GM18873 (cell line): ENCODE measurements around the gene ELAC1.

Experiments used
- ATAC-seq: cut with Tn5 transposase; IDR thresholded peaks from one replicate; pipeline ENCODE4 v1.9.1; 2021; ENCODE audit warnings: mild to moderate bottlenecking, moderate library complexity, moderate number of reproducible peaks; ENCODE audit not compliant: unreplicated experiment, low FRiP score

ELAC1 gene

DNA sequence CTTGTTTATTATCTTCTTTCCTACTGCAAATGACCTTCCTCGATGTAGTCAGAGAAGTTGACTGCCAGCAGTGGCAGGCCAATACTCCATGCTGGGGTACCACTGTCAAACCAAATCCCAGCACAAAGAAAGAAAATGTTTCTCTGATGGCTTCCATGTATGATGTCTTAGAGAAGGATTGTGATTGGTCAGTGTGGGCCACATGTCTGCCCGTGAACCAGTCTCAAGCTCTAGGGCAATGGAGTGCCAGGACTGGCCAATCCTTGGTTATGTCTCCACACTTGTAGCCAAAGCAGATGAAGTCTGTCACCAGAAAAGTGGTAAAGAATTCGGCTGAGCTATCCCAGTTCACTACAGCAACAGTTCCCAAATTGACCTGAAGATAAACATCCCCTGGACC is 44.6 kb downstream of the ELAC1 start:
- ATAC-seq, result no peak

DNA sequence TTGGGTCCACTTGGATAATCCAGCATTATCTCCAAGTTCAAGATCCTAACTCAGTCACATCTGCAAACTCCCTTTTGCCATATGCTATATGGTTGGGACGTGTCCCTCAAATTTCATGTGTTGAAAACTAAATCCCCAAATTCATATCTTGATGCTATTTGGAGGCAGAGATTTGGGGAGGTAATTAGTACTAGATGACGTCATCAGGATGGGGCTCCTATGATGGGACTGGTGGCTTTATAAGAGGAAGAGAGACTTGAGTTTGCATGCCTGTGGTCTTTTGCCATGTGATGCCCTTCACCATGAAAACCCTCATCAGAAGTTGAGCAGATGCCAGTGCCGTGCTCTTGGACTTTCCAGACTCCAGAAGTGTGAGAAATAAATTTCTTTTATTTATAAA is 45.4 kb downstream of the ELAC1 start:
- ATAC-seq, result no peak

DNA sequence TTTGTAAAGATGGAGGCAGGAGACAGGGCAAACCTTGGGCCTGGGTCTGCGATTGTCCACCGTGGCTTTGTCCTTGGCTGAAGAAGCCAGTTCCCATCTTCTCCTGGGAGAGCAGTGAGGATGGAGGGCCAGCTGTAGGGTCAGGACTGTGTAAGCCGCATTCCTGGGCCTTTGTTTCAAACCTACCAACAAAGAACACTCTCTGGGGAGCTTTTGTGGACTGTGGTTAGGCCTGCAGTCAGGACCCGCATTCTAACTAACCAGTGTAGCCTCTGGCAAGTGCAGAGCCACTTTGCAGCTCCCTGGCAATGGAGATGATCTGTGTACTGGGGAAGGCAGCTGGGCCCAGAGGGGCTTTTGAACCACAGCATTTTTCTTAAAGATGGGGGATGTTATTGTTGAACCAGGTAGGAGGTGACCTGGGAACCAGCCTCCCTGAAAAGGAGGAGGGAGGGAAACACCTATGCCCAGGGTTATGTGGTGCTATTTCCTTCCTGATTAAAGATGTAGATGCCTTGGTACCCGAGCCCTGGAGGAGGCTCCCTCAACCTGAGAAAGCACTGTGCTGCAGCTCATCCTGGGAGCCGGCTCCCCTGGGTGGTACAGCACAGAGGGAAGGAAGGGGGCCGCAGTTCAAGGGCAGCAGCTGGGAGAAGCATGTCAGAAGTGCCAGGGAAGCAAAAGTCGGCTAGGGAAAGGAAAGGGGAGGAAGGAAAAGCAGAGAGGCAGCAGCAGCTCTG is 49.5 kb downstream of the ELAC1 start:
- no peak for ATAC-seq

DNA sequence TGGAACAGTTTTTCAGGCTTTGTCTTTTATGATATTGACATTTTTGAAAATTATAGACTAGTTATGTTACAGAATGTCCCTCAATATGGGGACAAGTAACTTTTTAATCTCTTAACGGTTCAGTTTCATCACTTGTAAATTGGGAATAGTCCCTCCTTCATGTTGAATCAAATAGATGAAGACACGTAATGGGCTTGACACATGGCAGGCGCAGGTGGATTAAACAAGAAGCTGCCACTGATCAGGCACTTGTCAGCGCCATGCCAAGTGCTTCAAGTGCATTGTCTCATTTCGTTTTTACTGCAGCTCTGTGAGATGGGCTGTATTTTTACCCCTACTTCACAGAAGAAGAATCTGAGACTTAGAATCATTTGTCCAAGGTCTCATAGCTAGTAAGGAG is 52.7 kb downstream of the ELAC1 start:
- ATAC-seq, result no peak

DNA sequence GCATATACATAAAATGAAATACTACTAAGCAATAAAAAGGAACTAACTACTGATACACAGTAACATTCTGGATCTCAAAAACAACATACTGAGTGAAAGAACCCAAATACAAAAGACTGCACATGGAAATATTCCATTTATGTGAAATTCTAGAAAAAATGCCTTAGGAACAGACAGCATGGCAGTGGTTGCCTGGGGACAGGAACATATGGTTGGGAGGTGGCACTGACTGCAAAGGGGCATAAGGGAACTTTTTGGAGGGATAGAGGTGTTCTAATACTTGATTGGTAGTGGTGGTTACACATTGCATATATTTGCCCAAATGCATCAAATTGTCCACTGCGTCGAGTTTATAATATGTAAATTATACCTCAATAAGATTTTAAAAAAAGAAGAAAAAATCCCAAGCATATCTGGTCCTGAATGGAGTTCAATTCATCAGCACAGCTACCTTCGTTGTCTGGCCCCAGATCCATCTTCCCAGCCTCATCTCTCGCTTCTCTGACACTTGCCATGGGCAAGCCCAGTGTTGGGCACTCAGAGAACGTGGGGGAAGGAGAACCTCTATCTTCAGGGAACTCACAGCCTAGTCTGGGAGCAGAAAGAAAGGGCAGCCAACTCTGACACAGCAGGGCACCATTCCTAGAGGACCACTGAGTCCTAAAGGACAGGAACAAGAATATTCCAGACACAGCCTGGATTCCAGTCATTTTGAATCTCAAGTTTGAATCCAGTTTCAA is 53.6 kb downstream of the ELAC1 start:
- ATAC-seq, result no peak

DNA sequence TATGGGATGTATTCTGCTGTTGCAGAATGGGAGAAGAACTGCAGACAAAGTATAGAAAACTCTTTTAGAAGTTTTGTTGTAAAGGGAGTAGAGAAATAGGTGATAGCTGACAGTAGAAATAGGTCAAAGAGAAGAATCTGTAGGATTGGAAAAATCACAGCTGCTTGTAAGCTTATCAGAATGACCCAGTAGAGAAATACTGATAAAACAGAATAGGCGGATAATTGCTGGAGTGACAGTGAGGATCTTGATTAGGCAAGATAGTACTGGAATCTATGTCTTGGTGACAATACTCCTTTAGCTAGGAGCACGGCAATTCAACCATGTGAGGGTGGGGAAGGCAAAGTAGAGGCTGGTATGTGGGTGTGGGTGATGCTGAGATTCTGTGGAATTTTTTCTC is 57.7 kb downstream of the ELAC1 start:
- ATAC-seq, result no peak

DNA sequence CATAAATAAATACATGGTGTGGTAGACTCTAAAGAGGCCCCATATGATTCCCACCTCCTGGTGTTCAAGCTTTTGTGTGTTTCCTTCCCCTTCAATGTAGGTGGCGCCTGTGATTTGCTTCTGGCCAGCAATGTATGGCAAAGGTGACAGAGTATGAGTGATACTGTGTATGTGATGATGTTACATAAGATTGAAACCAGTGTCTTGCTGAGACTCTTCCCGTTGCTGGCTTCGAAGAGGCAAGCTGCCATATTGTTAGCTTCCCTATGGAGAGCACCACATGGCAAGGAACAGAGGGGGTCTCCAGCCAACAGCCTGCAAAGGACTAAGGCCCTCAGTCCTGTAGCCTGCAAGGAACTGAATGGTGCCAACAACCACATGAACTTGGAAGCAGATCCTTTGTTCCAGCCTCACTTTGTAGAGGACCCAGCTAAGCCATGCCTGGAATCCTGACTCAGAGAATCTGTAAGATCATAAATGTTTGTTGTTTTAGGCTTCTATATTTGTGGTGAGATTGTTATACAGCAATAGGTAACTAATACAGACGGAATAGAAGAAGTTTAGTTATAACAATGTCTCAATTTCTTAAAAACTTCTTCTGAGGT is 60.5 kb downstream of the ELAC1 start:
- ATAC-seq, result no peak

DNA sequence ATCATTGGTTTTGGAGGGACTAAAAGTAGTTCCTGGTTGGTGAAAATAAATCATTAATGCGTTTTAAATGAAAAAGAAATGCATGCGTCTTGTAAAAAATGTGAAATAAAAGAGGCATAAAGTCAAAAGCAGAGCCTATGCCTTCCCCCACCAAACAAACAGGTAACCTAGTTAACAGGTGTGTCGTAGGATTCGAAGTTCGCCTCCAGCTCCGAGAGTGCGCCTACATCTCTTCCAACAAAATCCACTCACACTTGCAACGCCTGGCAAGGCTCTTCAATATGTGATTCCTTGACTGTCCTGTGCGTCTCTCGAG is 61.5 kb downstream of the ELAC1 start:
- no peak for ATAC-seq

DNA sequence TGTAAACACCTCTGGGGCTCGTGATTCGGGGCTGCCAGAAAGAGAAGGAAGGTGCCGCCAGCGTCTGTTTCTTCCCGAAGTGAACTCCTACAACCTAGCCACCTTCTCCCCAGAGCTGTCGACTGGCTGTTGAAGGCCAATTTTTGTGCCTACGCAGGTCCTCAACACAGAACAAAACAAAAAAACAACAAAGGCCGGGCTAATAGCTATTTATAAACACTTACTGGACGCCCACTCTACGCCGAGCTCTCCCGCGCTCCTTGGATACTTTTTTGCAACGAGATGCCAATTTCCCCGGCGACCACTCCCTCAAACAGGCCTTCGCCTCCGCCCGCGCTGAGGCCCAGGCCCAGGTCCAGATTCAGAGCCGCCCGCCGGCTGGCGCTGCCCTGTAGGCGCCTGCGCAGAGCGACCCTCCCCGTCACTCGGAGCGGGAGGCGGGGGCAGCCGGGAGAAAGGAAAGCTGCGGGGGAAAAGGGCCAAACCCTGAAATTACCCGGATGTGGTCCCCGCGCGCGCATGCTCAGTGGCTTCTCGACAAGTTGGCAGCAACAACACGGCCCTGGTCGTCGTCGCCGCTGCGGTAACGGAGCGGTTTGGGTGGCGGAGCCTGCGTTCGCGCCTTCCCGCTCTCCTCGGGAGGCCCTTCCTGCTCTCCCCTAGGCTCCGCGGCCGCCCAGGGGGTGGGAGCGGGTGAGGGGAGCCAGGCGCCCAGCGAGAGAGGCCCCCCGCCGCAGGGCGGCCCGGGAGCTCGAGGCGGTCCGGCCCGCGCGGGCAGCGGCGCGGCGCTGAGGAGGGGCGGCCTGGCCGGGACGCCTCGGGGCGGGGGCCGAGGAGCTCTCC is 62.1 kb downstream of the ELAC1 start, which contains the start of gene SMAD4:
TSS of gene SMAD4 (plus strand) at position 520 of the 843 bp plus-strand sequence. CDS start 16,834 bp downstream, outside the sequence.
- ATAC-seq, result peak; percentile 74

DNA sequence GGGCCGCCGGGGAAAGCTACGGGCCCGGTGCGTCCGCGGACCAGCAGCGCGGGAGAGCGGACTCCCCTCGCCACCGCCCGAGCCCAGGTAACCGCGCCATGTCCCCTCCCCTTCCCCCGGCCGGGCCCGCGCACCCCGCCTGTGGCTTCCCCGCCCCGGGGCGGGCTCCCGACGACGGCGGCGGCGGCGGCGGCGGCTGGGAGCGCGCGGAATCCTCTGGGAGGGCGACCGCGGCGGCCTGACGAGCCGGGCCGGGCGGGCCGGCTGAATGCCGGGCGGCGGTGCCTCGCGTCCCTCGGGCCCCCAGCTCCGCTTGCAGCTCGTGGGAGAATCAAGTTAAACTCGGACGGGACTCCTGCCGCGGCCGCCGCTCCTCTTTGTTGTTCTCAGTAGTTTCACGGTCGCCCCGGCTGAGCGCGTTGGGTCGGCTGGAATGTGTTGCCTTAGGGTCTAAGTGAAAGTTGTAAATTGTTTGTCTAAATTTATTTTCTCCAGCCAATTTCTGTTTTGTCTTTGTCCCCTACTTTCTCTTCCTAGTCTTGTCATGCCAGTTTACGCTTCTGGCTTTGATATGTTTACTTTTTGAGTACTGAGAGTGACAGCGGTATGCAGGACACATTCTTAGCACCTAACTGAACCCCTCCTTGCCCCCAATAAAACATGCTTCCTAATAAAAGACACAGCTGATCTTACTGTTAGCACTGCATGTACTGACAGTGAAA is 62.9 kb downstream of the ELAC1 start:
- ATAC-seq, result peak; percentile 25

DNA sequence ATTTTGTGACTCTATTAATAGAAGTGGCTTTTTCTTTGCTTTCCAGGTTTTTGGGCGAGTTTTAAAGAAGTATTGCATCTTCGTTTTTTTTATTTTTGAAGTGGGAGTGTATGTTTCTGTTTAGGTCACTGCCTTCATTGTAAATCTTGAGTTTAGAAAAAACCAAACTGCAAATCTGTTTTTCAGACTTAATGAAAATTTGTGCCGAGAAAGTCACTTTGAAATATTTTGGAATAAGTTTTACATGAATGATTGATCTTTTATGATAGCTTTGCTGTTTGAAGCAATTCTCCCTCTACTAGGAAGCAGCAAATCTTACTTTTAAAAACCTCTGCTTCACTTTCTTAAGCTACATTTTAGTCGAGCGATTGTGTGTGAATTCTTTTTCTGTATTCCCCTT is 64.4 kb downstream of the ELAC1 start:
- ATAC-seq, result no peak

DNA sequence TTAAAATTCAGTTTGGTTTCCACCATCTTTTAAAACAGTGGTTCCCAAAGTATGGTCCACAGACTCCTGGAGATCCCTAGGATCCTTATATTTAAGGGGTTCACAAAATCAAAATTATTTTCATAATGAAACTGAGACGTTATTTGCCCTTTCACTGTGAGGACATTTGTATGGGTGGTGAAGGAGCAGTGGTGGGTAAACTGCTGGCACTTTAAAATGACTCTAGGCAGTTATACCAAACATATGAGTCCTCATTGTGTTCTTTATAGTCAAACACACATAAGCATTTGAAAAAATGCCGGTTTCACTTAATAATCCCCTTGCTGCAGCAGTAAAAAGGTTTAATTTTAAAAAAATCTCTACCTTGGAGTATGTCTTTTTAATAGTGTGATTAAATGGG is 69.4 kb downstream of the ELAC1 start:
- ATAC-seq, result no peak
